Measurements from ENCODE around the gene STIM1. TPM values are rescaled to one million over a fixed set of nuclear protein-coding genes. Genes with fewer than 3 reads are reported as not detected.

STIM1 gene
- total RNA-seq, 1 experiment from 2014 or later = 15.2 TPM

DNA sequence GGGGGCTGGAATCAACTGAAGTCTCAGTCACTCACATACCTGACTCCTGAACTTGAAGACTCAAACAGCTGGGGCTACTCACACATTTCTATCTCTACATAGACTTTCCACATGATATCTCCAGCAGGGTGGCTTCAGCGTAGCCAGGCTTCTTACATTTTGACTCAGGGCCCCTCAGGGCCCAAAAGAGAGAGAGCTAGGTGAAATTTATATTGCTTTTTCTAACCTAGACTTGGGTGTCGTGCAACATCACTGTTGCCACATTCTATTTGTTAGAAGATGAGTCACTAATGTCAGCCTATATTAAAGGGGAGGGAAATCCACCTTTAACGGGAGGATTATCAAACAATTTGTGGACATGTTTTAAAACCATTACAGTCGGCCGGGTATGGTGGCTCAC lies 167.2 kb downstream of the STIM1 start:
- H4K8ac ChIP-seq (replicated peaks; ENCODE audit: insufficient read length, low read depth, low read length) = no peak overlapping the region
- no peak overlapping the region for H3K14ac ChIP-seq (ENCODE audit: insufficient read depth, low read length)
- no peak overlapping the region for H2BK120ac ChIP-seq (ENCODE audit: low read depth, low read length, poor library complexity, severe bottlenecking)
- H3K56ac ChIP-seq (ENCODE audit: insufficient read length, low read depth, low read length) = no peak overlapping the region
- TF ChIP-seq CTCF (conservative IDR thresholded peaks at IDR 0.05) = no peak
- H3K27me3 ChIP-seq (ENCODE audit: insufficient read depth, low read length) = no peaks in the 10 kb centered on the region
- no peaks in the 10 kb centered on the region; a peak in 1 of 4 replicates for H3K4me1 Mint-ChIP-seq
- H3K23me2 ChIP-seq (ENCODE audit: insufficient read length, low read depth, low read length, poor library complexity, severe bottlenecking) = no peaks in the 10 kb centered on the region
- no peak overlapping the region for H3K4ac ChIP-seq (ENCODE audit: low read depth, low read length)
- DNase-seq = no peak
- no peaks in the 10 kb centered on the region for H3K4me1 ChIP-seq (ENCODE audit: insufficient read depth, low read length)
- H4K91ac ChIP-seq (ENCODE audit: insufficient read length, low read depth, low read length) = no peak overlapping the region
- H3K79me2 ChIP-seq (ENCODE audit: insufficient read depth, low read length) = no peaks in the 10 kb centered on the region
- no peak overlapping the region for H3K4me2 ChIP-seq (ENCODE audit: insufficient read depth, insufficient read length, low read length)
- no peaks in the 10 kb centered on the region for H4K20me1 ChIP-seq (ENCODE audit: control insufficient read depth, insufficient read depth, insufficient read length)
- H3K18ac ChIP-seq (ENCODE audit: insufficient read length, low read depth, low read length) = no peak overlapping the region
- H3T11ph ChIP-seq (ENCODE audit: low read length) = no peak overlapping the region
- no peak overlapping the region for H3K27ac Mint-ChIP-seq
- no peaks in the 10 kb centered on the region for H3K79me1 ChIP-seq (ENCODE audit: insufficient read depth, low read depth, low read length, poor library complexity, severe bottlenecking)
- H3K9me3 Mint-ChIP-seq = peaks cover 0 to 8% of the 10 kb centered on the region in 2 experiments; a peak in 3 of 5 replicates
- H3K27me3 Mint-ChIP-seq (ENCODE audit: low read depth) = no peaks in the 10 kb centered on the region
- no peak overlapping the region for H2AFZ ChIP-seq (ENCODE audit: low read length)
- no peak overlapping the region for H2BK5ac ChIP-seq (ENCODE audit: insufficient read length, low read length)
- no peak overlapping the region for H2BK20ac ChIP-seq (ENCODE audit: low read depth, low read length, poor library complexity, severe bottlenecking)
- H3K23ac ChIP-seq (ENCODE audit: insufficient read length, low read depth, low read length) = no peak overlapping the region
- H2BK15ac ChIP-seq (ENCODE audit: low read depth, low read length) = no peak overlapping the region
- H3K36me3 Mint-ChIP-seq (ENCODE audit: insufficient read depth in 1 of 3, low read depth in 3 of 3) = peaks cover 2 to 9% (median 6%) of the 10 kb centered on the region in 3 experiments; a peak in 4 of 7 replicates
- H2BK12ac ChIP-seq (ENCODE audit: insufficient read length, low read depth, low read length) = no peak overlapping the region
- H4K5ac ChIP-seq (ENCODE audit: insufficient read length, low read depth, low read length) = no peak overlapping the region
- no peak overlapping the region for H3K27ac ChIP-seq (ENCODE audit: insufficient read length, low read depth, low read length)
- no peak overlapping the region for H3K9ac ChIP-seq (ENCODE audit: extremely low read depth, insufficient read length, low read length)
- no peak overlapping the region for H2AK5ac ChIP-seq (ENCODE audit: insufficient read length, low read length)
- H3K9me3 ChIP-seq (ENCODE audit: control insufficient read depth, low read depth, low read length) = no peaks in the 10 kb centered on the region
- no peak overlapping the region for H3K4me3 Mint-ChIP-seq
- WGBS (ENCODE audit: extremely low coverage, insufficient read length, low lambda C conversion rate) = no CpG with 5 or more reads among the region's 5 CpGs

Data from H9 (cell line).